Gastrocnemius medialis (tissue), 4 donors: ENCODE data around the gene ATG9B. TPM values are rescaled to one million over a fixed set of nuclear protein-coding genes. Genes with fewer than 3 reads are reported as not detected.
"Not testable (repeated sequence)": the region's sequence is repeated elsewhere in the genome, so short reads cannot be mapped to it uniquely, and the experiment has no call there.

Source experiments
- ATAC-seq, 2 donors: fragments of 150-250 bp; one replicate each; pipeline ENCODE4 v1.9.1; 2016
- DNase-seq, 2 donors: peaks; one replicate each; pipeline ENCODE4 v3.0.0-alpha.2; 2019
- H3K27ac ChIP-seq, 4 donors: fragments of 200-600 bp; sonication (generic); 1 replicate in 1 of 4; 2 replicates in 3 of 4; pipeline ENCODE4 v1.5.1; 2016 to 2018; ENCODE audit warnings: mild to moderate bottlenecking in 2 of 4, moderate library complexity in 1 of 4
- H3K27me3 ChIP-seq, 3 donors: fragments of 200-600 bp; sonication (generic) in 2 of 3; 1 replicate in 1 of 3; 2 replicates in 2 of 3; pipeline versions ENCODE4 v1.5.1 to v1.6.0; 2016 to 2019; ENCODE audit warnings: mild to moderate bottlenecking in 1 of 3, moderate library complexity in 1 of 3
- H3K36me3 ChIP-seq, 2 donors: fragments of 200-600 bp; sonication (generic) in 1 of 2; one replicate each; pipeline ENCODE4 v1.5.1; 2017 to 2018
- H3K4me1 ChIP-seq, 2 donors: fragments of 200-600 bp; sonication (generic) in 1 of 2; one replicate each; pipeline ENCODE4 v1.5.1; 2016 to 2017; ENCODE audit warnings: mild to moderate bottlenecking in 2 of 2
- H3K4me3 ChIP-seq, 4 donors: fragments of 200-600 bp; sonication (generic) in 3 of 4; 1 replicate in 1 of 4; 2 replicates in 3 of 4; pipeline ENCODE4 v1.5.1; 2016 to 2019; ENCODE audit warnings: mild to moderate bottlenecking in 2 of 4
- H3K9me3 ChIP-seq, 3 donors: fragments of 200-600 bp; sonication (generic) in 2 of 3; 1 replicate in 1 of 3; 2 replicates in 2 of 3; pipeline ENCODE4 v1.5.1; 2016 to 2019
- POLR2A ChIP-seq, 2 donors: fragments of 450-650 bp; IDR thresholded peaks; one replicate each; pipeline ENCODE4 v1.6.1; 2017; ENCODE audit warnings: antibody characterized with exemption in 2 of 2, mild to moderate bottlenecking in 2 of 2, moderate library complexity in 2 of 2
- in situ Hi-C, 4 donors: fragments of 200-750 bp; cut with MboI; loops; one replicate each; pipeline versions ENCODE4 v1.15.0 to v1.8.0; 2017; ENCODE audit warnings: low sequenced_read_pairs in 4 of 4
- intact Hi-C: fragments of 100-400 bp; cut with DNase I; formaldehyde crosslinking; loops from one replicate; pipeline ENCODE4 v1.15.1; 2023; ENCODE audit warnings: low total_unique reads
- total RNA-seq, 4 donors: library from RNA; depleted of rRNA; stranded (reverse); fragments of >200 nt; gene quantifications; one replicate each; pipeline versions ENCODE4 v1.1.0 to v1.2.3, GENCODE V29; 2016
- TF ChIP-seq, protein P1 (sequence below), 5 experiments: fragments of 450-650 bp in 3 of 5; fragments of 200-600 bp in 2 of 5; sonication (generic) in 2 of 5; IDR thresholded peaks in 4 of 5; conservative IDR thresholded peaks in 1 of 5; 1 replicate in 4 of 5; 2 replicates in 1 of 5; pipeline ENCODE4 v1.5.1; 2016 to 2019; ENCODE audit warnings: antibody characterized with exemption in 5 of 5, mild to moderate bottlenecking in 3 of 5, moderate library complexity in 3 of 5

The ATG9B gene
- total RNA-seq, 4 donors from 2014 or later, result 0.31 TPM; not detected in 3

DNA sequence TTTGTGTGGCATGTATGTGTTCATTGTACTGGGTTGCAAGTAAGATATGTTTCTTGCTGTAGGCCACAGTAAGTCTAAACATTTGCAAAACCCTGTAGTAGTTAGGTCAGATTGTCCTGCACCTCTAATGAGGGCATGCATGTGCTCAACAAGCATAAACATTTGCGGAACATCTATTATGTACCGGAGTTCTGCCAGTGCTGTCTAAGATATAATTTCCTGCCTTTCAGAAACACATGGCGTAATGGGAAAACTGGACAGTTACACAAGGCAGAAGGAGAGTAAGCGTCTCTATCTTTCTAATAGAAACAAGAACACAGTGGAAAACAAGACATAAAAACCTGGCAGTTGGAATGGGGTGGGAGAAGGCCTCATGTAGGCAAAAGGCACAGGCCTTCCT, 6.7 kb upstream of the ATG9B start:
- intact Hi-C loops, result no loop called here
- DNase-seq (no peak), ATAC-seq (no peak)

DNA sequence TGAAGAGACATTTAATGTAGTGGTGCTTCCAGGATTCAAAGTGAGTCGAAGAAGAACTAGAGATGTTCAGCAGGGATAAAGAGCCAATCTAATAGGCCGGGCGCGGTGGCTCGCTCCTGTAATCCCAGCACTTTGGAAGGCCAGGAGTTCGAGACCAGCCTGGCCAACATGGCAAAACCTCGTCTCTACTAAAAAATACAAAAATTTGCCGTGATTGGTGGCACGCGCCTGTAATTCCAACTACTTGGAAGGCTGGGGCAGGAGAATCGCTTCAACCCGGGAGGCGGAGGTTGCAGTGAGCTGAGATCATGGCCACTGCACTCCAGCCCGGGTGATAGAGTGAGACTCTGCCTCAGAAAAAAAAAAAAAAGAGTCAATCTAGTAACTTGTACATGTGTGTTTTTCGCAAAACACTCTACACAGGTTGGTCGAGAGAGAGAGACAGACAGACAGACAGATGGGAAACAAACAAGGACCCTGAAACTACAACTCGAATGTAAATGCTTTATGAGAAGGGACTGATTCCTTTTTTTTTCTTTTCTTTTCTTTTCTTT, 4.7 kb upstream of the ATG9B start:
- Histone ChIP-seq H3K9me3 (no peaks in the 10 kb centered on the region), H3K4me3 (peak overlapping the region; percentile 66 to 82 (median 74)), H3K27me3 (no peaks in the 10 kb centered on the region), H3K36me3 (no peaks in the 10 kb centered on the region), H3K4me1 (peaks cover 9 to 12% of the 10 kb centered on the region in 2 donors), H3K27ac (peak overlapping the region; percentile 87 to 94 (median 88))
- ATAC-seq (peak in 1 of 2 donors; percentile 5), DNase-seq (no peak)
- TF ChIP-seq POLR2A (IDR thresholded peaks at IDR 0.05), result no peak
- TF ChIP-seq, protein P1, sequence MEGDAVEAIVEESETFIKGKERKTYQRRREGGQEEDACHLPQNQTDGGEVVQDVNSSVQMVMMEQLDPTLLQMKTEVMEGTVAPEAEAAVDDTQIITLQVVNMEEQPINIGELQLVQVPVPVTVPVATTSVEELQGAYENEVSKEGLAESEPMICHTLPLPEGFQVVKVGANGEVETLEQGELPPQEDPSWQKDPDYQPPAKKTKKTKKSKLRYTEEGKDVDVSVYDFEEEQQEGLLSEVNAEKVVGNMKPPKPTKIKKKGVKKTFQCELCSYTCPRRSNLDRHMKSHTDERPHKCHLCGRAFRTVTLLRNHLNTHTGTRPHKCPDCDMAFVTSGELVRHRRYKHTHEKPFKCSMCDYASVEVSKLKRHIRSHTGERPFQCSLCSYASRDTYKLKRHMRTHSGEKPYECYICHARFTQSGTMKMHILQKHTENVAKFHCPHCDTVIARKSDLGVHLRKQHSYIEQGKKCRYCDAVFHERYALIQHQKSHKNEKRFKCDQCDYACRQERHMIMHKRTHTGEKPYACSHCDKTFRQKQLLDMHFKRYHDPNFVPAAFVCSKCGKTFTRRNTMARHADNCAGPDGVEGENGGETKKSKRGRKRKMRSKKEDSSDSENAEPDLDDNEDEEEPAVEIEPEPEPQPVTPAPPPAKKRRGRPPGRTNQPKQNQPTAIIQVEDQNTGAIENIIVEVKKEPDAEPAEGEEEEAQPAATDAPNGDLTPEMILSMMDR (IDR thresholded peaks at IDR 0.05 in 4 of 5, conservative IDR thresholded peaks at IDR 0.05 in 1 of 5), result no peak
- in situ Hi-C loops (loop anchor here in 1 of 4 donors (10.0 kb wide), 1 partner anchor 76 kb away; no protein-coding TSS in a partner anchor), intact Hi-C loops (loop anchor here (1.0 to 10.0 kb wide), 9 partner anchors 29 to 624 kb away; partner anchors contain the start of genes AGAP3, ASB10, FASTK and NUB1)

More for the DNA sequence above, 6.7 kb upstream of the ATG9B start:
- no peak overlapping the region for H3K4me3 ChIP-seq
- TF ChIP-seq, protein P1 (IDR thresholded peaks at IDR 0.05 in 4 of 5, conservative IDR thresholded peaks at IDR 0.05 in 1 of 5), result no peak
- TF ChIP-seq POLR2A (IDR thresholded peaks at IDR 0.05), result no peak
- no peak overlapping the region for H3K27ac ChIP-seq
- H3K4me1 ChIP-seq, result peaks cover 19 to 23% of the 10 kb centered on the region in 2 donors
- no peaks in the 10 kb centered on the region for H3K9me3 ChIP-seq
- peaks cover 0 to 3% of the 10 kb centered on the region in 2 donors for H3K36me3 ChIP-seq
- in situ Hi-C loops, result loop anchor here in 1 of 4 donors (10.0 kb wide), 1 partner anchor 74 kb away; no protein-coding TSS in a partner anchor
- no peaks in the 10 kb centered on the region for H3K27me3 ChIP-seq

DNA sequence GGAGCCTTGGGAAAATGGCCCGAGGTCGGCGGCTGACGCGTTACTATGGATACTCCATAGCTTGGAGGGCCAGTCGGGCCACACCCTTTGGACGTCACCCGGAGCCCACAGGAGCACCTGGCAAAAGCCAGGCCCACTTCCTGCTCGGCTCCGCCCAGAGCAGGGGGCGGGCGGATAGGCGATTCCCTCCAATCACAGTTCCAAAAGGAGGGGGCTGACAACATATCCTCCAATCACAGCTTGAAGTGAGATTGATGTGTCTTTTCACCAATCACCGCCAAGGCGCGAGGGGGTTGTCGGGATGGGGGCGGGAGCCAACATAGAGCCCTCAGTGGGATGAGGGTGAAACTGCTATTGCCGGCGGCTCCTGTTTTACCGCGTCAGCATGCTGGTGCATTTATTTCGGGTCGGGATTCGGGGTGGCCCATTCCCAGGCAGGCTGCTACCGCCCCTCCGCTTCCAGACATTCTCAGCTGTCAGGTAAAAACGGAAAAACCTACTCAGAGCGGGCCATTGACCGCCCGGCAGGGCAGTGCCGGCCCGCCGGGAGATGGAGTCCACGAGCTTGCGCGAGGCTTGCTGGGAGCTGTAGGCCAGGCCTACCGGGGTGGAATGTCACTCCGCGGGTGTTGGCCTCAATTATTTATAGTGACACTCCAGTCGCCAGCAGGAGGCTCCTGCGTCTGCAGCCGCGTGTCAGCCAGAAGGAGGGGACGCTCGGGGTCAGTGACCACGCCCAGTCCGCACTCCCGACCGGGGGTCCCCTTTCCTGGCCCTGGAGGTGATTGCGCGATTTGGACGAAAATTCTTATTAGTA, 4.0 kb upstream of the ATG9B start, which contains the start of gene ABCB8:
ABCB8 (plus strand) TSS at position 320 of the 817 bp plus-strand sequence; CDS start at position 386, 66 bp downstream.
- Histone ChIP-seq H3K27me3 (no peaks in the 10 kb centered on the region), H3K27ac (peak within 1 kb of the TSS; percentile 87 to 94 (median 88)), H3K36me3 (no peaks in the 10 kb centered on the region), H3K4me3 (peak within 1 kb of the TSS; percentile 66 to 82 (median 74)), H3K9me3 (no peaks in the 10 kb centered on the region), H3K4me1 (peaks cover 9 to 12% of the 10 kb centered on the region in 2 donors)
- peak; percentile 99 to 100 for DNase-seq
- in situ Hi-C loops (loop anchor here in 1 of 4 donors (10.0 kb wide), 1 partner anchor 76 kb away; no protein-coding TSS in a partner anchor), intact Hi-C loops (loop anchor here (1.0 to 10.0 kb wide), 9 partner anchors 30 to 624 kb away; partner anchors contain the start of genes AGAP3, ASB10, FASTK and NUB1)
- TF ChIP-seq POLR2A (IDR thresholded peaks at IDR 0.05), result peak; percentile 79 to 83
- TF ChIP-seq, protein P1 (IDR thresholded peaks at IDR 0.05 in 4 of 5, conservative IDR thresholded peaks at IDR 0.05 in 1 of 5), result peak; percentile 49 to 77 (median 66)
- peak; percentile 99 to 100 for ATAC-seq

DNA sequence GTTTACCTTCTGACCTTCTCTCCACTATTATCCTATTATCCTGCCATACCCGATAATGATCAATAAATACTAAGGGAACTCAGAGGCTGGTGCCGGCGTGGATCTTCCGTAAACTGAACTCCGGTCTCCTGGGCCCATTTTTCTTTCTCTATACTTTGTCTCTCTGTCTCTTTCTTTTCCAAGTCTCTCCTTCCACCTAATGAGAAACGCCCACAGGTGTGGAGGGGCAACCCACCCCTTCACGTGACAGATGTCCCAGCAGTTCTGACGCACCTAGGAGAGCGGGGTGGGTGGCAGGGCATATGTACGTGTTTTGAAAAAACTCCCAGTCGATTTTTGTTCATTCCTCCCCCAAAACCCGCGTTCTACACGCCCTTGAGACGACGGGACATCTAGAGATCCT, 3.4 kb upstream of the ATG9B start:
- H3K4me1 ChIP-seq, result peaks cover 9 to 12% of the 10 kb centered on the region in 2 donors
- not testable (repeated sequence) for H3K9me3 ChIP-seq, H3K27me3 ChIP-seq, H3K36me3 ChIP-seq, ATAC-seq, DNase-seq
- in situ Hi-C loops, result loop anchor here in 1 of 4 donors (10.0 kb wide), 1 partner anchor 77 kb away; no protein-coding TSS in a partner anchor
- intact Hi-C loops, result loop anchor here (1.0 to 10.0 kb wide), 9 partner anchors 31 to 623 kb away; partner anchors contain the start of genes AGAP3, ASB10, FASTK and NUB1
- H3K27ac ChIP-seq, result peak overlapping the region; percentile 87 to 94 (median 88)
- H3K4me3 ChIP-seq, result peak overlapping the region; percentile 54 to 81 (median 64)

DNA sequence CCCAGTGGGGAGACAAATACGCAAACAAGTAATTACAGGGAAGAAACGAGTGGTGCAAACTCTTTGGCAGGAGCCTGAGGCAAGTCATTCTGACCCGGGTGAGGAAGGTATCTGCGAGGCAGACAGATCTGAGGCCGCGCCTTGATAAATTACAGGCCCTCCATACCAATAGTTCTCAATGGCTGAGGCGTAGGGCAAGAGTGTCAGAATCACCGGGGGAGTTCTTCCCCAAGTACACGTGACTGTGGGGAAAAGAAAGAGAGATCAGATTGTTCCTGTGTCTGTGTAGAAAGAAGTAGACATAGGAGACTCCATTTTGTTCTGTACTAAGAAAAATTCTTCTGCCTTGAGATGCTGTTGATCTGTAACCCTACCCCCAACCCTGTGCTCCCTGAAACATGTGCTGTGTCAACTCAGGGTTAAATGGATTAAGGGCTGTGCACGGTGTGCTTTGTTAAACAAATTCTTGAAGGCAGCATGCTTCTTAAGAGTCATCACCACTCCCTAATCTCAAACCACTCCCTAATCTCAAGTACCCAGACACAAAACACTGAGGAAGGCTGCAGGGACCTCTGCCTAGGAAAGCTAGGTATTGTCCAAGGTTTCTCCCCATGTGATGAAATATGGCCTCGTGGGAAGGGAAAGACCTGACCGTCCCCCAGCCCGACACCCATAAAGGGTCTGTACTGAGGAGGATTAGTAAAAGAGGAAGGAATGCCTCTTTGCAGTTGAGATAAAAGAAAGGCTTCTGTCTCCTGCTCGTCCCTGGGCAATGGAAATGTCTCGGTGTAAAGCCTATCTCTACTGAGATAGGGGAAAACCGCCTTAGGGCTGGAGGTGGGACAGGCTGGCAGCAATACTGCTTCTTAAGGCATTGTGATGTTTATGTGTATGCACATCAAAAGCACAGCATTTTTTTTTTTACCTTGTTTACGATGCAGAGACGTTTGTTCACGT, 2.8 kb upstream of the ATG9B start:
- H3K9me3 ChIP-seq, ATAC-seq, H3K27me3 ChIP-seq, H3K36me3 ChIP-seq, DNase-seq: not testable (repeated sequence)
- intact Hi-C loops (loop anchor here (5.0 to 10.0 kb wide), 4 partner anchors 145 to 622 kb away; partner anchors contain the start of genes ASB10 and SMARCD3), in situ Hi-C loops (loop anchor here in 1 of 4 donors (10.0 kb wide), 1 partner anchor 78 kb away; no protein-coding TSS in a partner anchor)
- Histone ChIP-seq H3K4me3 (peak overlapping the region in 2 of 4 donors; percentile 61 to 81), H3K4me1 (peaks cover 9 to 12% of the 10 kb centered on the region in 2 donors), H3K27ac (peak overlapping the region in 3 of 4 donors; percentile 87 to 94 (median 89))
